Mucosa of gallbladder (tissue), 1 donor: ENCODE data around the gene SPTBN4. TPM values are rescaled to one million over a fixed set of nuclear protein-coding genes. Genes with fewer than 3 reads are reported as not detected.
A peak's percentile ranks its signal among the peaks of the same experiment; 100 is the strongest.
"Not testable (repeated sequence)": the region's sequence is repeated elsewhere in the genome, so short reads cannot be mapped to it uniquely, and the experiment has no call there.

Experiments used
- DNase-seq: peaks from one replicate; pipeline ENCODE4 v3.0.0-alpha.2; 2020; ENCODE audit warnings: low spot score
- total RNA-seq: library from RNA; stranded (reverse); gene quantifications from one replicate; pipeline ENCODE4 v1.2.1, GENCODE V29; 2021
- donor health status: DM: no; HTN: no; CAD: no.

Gene SPTBN4
- total RNA-seq, 1 donor from 2014 or later, result 3.5 TPM

GRCh38 chr19:40528533-40529092 lies 61.8 kb downstream of the SPTBN4 start:
- DNase-seq, result no peak

- peak; percentile 86 for DNase-seq
Observed at GRCh38 chr19:40529093-40529954, 62.5 kb downstream of the SPTBN4 start.

GRCh38 chr19:40530091-40530901 lies 63.5 kb downstream of the SPTBN4 start:
- no peak for DNase-seq

- no peak for DNase-seq
Observed at GRCh38 chr19:40533508-40533907, 66.7 kb downstream of the SPTBN4 start.

- DNase-seq, result no peak
Observed at GRCh38 chr19:40534148-40534547, 67.3 kb downstream of the SPTBN4 start.

GRCh38 chr19:40539070-40539469 lies 72.3 kb downstream of the SPTBN4 start:
- no peak for DNase-seq

- peak; percentile 55 for DNase-seq
Observed at GRCh38 chr19:40542202-40542859, 75.5 kb downstream of the SPTBN4 start.

GRCh38 chr19:40543029-40543597 lies 76.3 kb downstream of the SPTBN4 start:
- DNase-seq, result no peak

- not testable (repeated sequence) for DNase-seq
Observed at GRCh38 chr19:40546153-40546841, 79.5 kb downstream of the SPTBN4 start.

- DNase-seq, result not testable (repeated sequence)
Observed at GRCh38 chr19:40547190-40547589, 80.4 kb downstream of the SPTBN4 start.

GRCh38 chr19:40547836-40548235 lies 81.0 kb downstream of the SPTBN4 start:
- DNase-seq, result no peak

- no peak for DNase-seq
Observed at GRCh38 chr19:40549007-40549708, 82.4 kb downstream of the SPTBN4 start.

GRCh38 chr19:40550951-40551350 lies 84.2 kb downstream of the SPTBN4 start:
- DNase-seq, result no peak

- no peak for DNase-seq
Observed at GRCh38 chr19:40552848-40553247, 86.0 kb downstream of the SPTBN4 start.

GRCh38 chr19:40553885-40554857 lies 87.4 kb downstream of the SPTBN4 start:
- no peak for DNase-seq

GRCh38 chr19:40555978-40556689 lies 89.3 kb downstream of the SPTBN4 start:
- no peak for DNase-seq

GRCh38 chr19:40556953-40557530 lies 90.2 kb downstream of the SPTBN4 start:
- no peak for DNase-seq

GRCh38 chr19:40559394-40559793 lies 92.6 kb downstream of the SPTBN4 start:
- DNase-seq, result no peak
